Measurements from ENCODE around the gene OR51I2.

- TF ChIP-seq CTCF (conservative IDR thresholded peaks at IDR 0.05; ENCODE audit: low read length) (no peak), EZH2phosphoT487 (IDR thresholded peaks at IDR 0.05; ENCODE audit: borderline replicate concordance, low read depth, low read length) (no peak)
Observed at GRCh38 chr11:5467527-5467926, 18.4 kb downstream of the OR51I2 start.
